C4-2B (cell line): Measurements from ENCODE around the gene FGF22.

Experiments
- H3K27ac ChIP-seq: fragments of 450-650 bp; 2 replicates; pipeline ENCODE4 v1.5.1; 2017
- CTCF ChIP-seq: fragments of 450-650 bp; conservative IDR thresholded peaks from 2 replicates; pipeline ENCODE4 v1.5.1; 2017; ENCODE audit warnings: mild to moderate bottlenecking
- ZFX ChIP-seq: fragments of 450-650 bp; IDR thresholded peaks from 2 replicates; pipeline ENCODE4 v1.6.1; 2017

Gene FGF22

GRCh38 chr19:616062-616700, 23.5 kb upstream of the FGF22 start:
- H3K27ac ChIP-seq: no peak overlapping the region
- TF ChIP-seq ZFX (no peak), CTCF (no peak)

GRCh38 chr19:616747-617526, 22.7 kb upstream of the FGF22 start:
- H3K27ac ChIP-seq: no peak overlapping the region
- TF ChIP-seq CTCF (no peak), ZFX (no peak)

GRCh38 chr19:617551-618246, 22.0 kb upstream of the FGF22 start:
- H3K27ac ChIP-seq: no peak overlapping the region
- TF ChIP-seq CTCF: no peak
- no peak for TF ChIP-seq ZFX

GRCh38 chr19:618247-618619, 21.4 kb upstream of the FGF22 start:
- TF ChIP-seq CTCF (no peak), ZFX (no peak)
- no peak overlapping the region for H3K27ac ChIP-seq

GRCh38 chr19:618674-619285, 20.9 kb upstream of the FGF22 start:
- TF ChIP-seq CTCF (no peak), ZFX (no peak)
- no peak overlapping the region for H3K27ac ChIP-seq

GRCh38 chr19:619286-620002, 20.2 kb upstream of the FGF22 start:
- TF ChIP-seq CTCF (no peak), ZFX (no peak)
- H3K27ac ChIP-seq: no peak overlapping the region
